GM12872 (cell line): Measurements from ENCODE around the gene TCHP.

Experiments used
- CTCF ChIP-seq: IDR thresholded peaks from 3 replicates; pipeline ENCODE4 v1.5.1; 2011; ENCODE audit warnings: low read depth, mild to moderate bottlenecking, low read length, moderate library complexity; ENCODE audit not compliant: insufficient read depth

The TCHP gene

GRCh38 chr12:109938947-109939346, 38.9 kb downstream of the TCHP start:
- TF ChIP-seq CTCF: no peak

- no peak for TF ChIP-seq CTCF
Measured at GRCh38 chr12:109939504-109939903, 39.4 kb downstream of the TCHP start.

GRCh38 chr12:109940339-109940923, 40.4 kb downstream of the TCHP start:
- TF ChIP-seq CTCF: no peak

- TF ChIP-seq CTCF: no peak
Measured at GRCh38 chr12:109943811-109944210, 43.7 kb downstream of the TCHP start.

GRCh38 chr12:109944561-109945359, 44.7 kb downstream of the TCHP start:
- TF ChIP-seq CTCF: no peak

- TF ChIP-seq CTCF: no peak
Measured at GRCh38 chr12:109946505-109946904, 46.4 kb downstream of the TCHP start.

GRCh38 chr12:109946913-109947312, 46.8 kb downstream of the TCHP start:
- no peak for TF ChIP-seq CTCF
